LNCaP clone FGC (cell line): ENCODE results near the gene MATN1.

ENCODE experiments used
- DNase-seq: peaks from one replicate; pipeline ENCODE4 v3.0.0-alpha.2; 2011; ENCODE audit warnings: low read depth
- H3K4me3 ChIP-seq: 2 replicates; pipeline ENCODE4 v1.5.1; 2011; ENCODE audit warnings: mild to moderate bottlenecking, low read depth, low read length, control low read depth
- TF ChIP-seq, protein P1 (sequence below): IDR thresholded peaks from 2 replicates; pipeline ENCODE4 v1.5.1; 2012; ENCODE audit warnings: mild to moderate bottlenecking; ENCODE audit not compliant: control insufficient read depth, insufficient read depth; ENCODE audit errors: extremely low read depth

MATN1 gene

GRCh38 chr1:30747033-30748008 is 23.9 kb upstream of the MATN1 start:
- no peak for DNase-seq
- H3K4me3 ChIP-seq = no peak overlapping the region
- TF ChIP-seq, protein P1, sequence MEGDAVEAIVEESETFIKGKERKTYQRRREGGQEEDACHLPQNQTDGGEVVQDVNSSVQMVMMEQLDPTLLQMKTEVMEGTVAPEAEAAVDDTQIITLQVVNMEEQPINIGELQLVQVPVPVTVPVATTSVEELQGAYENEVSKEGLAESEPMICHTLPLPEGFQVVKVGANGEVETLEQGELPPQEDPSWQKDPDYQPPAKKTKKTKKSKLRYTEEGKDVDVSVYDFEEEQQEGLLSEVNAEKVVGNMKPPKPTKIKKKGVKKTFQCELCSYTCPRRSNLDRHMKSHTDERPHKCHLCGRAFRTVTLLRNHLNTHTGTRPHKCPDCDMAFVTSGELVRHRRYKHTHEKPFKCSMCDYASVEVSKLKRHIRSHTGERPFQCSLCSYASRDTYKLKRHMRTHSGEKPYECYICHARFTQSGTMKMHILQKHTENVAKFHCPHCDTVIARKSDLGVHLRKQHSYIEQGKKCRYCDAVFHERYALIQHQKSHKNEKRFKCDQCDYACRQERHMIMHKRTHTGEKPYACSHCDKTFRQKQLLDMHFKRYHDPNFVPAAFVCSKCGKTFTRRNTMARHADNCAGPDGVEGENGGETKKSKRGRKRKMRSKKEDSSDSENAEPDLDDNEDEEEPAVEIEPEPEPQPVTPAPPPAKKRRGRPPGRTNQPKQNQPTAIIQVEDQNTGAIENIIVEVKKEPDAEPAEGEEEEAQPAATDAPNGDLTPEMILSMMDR = no peak

GRCh38 chr1:30746212-30747032 is 23.0 kb upstream of the MATN1 start:
- TF ChIP-seq, protein P1 = no peak
- no peak overlapping the region for H3K4me3 ChIP-seq
- no peak for DNase-seq

GRCh38 chr1:30745834-30746208 is 22.4 kb upstream of the MATN1 start:
- TF ChIP-seq, protein P1 = no peak
- no peak overlapping the region for H3K4me3 ChIP-seq
- DNase-seq = no peak

DNA sequence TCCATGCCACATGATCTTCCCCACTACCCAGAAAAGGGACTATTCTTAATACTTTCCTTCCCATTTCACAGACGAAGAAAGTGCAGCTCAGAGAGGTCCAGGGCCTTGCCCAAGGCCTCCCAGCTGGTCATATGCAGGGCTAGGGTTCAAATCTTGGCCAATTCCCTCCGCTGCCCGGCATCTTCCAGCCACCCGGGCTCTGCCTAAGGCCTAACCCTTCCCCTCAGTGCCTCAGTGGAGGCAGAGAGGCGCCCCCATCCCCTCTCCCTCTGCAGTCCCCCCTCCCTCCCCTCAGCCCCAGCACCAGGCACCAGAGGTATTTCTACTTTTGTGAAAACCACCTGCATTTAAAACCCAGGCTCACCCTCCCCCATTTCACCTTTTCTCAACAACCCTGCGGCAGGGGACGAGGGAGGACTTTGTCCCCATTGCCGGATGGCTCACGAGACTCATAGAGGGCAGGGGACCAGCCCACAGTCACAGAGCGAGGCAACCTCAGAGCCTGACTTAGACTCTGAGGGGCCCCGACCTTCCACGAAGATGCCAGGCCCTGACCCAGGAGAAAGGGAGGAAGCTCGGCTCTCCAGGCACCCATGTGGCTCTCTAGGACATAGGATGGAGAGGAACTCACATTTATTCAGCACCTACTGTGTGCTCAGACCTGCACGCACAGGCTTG is 21.9 kb upstream of the MATN1 start:
- DNase-seq = no peak
- TF ChIP-seq, protein P1 = no peak
- no peak overlapping the region for H3K4me3 ChIP-seq

DNA sequence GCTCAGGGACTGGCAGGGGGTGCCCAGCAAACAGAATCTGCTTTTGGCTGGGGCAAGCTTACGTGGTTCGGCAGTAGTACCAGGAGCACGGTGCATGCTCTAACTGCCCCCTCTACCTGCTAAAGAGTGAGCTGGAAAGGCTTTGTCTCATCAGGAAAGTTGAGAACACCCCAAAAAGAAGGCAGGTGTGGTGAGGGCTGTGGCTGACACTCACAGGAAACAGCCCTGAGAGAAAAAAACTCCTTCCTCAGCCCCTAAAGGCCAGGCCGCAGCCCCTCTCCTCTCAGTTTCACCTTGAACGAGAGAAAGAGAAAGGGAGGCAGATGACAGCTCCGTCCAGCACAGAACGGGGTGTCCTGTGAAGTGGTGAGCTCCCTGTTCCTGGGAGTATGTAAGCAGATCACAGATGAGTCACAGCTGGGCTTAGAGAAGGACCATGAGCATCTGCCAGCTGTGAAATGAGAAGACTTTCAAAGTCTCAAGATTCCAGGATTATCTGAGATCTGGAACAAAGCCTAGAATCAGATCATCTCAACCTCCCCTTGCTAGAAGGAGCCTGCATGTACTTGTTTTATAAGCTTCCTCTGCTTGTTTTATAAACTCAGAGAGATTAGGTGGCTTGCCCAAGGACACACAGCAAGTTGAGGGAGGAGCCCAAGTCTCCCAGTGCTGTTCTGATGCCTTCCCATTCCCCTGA is 20.8 kb upstream of the MATN1 start:
- H3K4me3 ChIP-seq = no peak overlapping the region
- no peak for DNase-seq
- TF ChIP-seq, protein P1 = no peak

DNA sequence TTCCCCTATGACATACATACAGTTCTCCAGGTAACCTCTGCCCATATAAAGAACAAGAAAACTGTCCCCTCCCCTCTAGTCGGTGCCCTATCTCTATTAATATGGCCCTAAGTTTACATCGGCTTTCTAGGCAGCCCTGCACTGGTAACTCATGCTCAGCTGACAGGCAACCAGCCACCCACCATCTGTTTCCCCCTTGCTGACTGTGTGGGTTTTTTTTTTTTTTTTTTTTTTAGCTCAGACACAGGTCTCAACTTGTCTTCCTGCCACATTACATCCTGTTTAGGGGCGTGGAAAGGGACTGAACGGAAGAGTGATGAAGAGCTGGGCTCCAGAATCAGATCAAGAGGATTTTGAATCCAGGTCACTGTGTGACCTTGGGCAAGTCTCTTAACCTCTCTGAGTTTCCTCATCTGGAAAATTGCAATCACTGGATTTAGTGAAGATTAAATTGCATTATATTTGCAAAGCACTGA is 20.2 kb upstream of the MATN1 start:
- TF ChIP-seq, protein P1 = no peak
- DNase-seq = no peak
- H3K4me3 ChIP-seq = no peak overlapping the region
